GM12801 (cell line): Measurements from ENCODE around the gene TDRD7.

ENCODE experiments used
- TF ChIP-seq, protein P1 (sequence below): IDR thresholded peaks from one replicate; pipeline ENCODE4 v1.5.1; 2011; ENCODE audit warnings: control low read depth; ENCODE audit not compliant: insufficient read length; ENCODE audit errors: extremely low read depth

Gene TDRD7

DNA sequence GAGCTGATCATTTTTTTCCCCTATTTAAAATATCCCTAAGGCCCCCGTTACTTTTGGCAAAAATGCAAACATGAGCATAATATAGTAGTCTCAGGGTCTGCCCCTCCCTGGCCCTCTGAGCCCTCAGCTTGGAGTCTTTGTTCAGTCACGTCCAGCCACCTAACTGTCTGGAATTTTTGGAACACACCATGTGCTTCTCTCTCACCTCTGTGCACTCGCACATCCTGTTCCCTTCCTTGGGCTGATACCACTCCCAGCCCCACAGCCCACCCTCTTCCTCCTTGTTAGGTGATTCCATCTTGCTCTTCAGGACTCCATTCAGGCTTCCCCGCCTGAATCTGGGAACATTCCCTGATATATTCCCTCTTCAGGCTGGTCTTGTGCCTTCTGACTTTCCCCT, 16.0 kb downstream of the TDRD7 start:
- TF ChIP-seq, protein P1, sequence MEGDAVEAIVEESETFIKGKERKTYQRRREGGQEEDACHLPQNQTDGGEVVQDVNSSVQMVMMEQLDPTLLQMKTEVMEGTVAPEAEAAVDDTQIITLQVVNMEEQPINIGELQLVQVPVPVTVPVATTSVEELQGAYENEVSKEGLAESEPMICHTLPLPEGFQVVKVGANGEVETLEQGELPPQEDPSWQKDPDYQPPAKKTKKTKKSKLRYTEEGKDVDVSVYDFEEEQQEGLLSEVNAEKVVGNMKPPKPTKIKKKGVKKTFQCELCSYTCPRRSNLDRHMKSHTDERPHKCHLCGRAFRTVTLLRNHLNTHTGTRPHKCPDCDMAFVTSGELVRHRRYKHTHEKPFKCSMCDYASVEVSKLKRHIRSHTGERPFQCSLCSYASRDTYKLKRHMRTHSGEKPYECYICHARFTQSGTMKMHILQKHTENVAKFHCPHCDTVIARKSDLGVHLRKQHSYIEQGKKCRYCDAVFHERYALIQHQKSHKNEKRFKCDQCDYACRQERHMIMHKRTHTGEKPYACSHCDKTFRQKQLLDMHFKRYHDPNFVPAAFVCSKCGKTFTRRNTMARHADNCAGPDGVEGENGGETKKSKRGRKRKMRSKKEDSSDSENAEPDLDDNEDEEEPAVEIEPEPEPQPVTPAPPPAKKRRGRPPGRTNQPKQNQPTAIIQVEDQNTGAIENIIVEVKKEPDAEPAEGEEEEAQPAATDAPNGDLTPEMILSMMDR = no peak

- TF ChIP-seq, protein P1 = no peak
These were observed 18.6 kb downstream of the TDRD7 start for GRCh38 chr9:97430316-97431043.

DNA sequence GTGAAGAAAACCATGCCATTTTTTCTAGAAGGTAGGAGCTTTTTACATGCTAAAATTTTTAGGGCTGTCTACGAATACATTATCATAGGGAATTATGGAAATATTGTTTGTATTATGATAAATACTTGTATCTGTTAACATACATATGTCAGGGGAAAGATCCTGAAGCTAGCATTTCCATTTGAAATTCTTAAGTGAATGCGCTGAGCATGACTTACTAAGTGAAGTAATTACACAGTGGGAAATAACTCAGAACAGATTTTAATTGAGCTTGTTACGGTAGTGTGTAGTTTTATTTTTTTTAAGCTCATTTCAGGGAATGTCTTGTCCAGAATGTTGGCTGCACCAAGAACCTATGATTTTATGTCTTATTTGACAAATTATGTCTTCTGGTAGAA, 19.1 kb downstream of the TDRD7 start:
- TF ChIP-seq, protein P1 = no peak

DNA sequence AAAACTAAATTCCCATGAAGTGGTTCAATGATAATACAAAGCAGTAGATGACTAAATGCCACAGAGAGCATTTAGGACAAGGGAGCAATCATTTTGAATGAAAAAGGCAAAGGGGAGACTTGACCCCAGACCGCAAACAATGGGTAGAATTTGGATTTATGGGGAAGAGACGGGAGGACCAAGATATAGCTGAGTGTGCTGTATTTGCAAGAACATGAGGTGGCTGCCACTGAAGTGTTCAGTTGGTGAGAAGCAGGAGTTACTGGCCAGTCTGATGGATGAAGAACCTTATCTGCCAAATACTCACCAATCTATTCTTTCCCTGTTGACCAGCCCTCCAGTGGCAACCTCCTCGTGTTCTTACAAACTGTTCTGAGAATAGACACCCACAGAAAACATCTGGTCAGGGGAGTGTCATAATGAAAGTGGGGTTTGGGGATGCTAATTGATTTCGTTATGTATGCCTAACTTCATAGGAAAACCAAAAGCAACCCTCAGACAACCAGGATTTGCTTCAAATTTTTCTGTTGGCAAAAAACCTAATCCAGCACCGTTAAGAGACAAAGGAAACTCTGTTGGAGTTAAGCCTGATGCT, 19.8 kb downstream of the TDRD7 start:
- TF ChIP-seq, protein P1 = no peak

DNA sequence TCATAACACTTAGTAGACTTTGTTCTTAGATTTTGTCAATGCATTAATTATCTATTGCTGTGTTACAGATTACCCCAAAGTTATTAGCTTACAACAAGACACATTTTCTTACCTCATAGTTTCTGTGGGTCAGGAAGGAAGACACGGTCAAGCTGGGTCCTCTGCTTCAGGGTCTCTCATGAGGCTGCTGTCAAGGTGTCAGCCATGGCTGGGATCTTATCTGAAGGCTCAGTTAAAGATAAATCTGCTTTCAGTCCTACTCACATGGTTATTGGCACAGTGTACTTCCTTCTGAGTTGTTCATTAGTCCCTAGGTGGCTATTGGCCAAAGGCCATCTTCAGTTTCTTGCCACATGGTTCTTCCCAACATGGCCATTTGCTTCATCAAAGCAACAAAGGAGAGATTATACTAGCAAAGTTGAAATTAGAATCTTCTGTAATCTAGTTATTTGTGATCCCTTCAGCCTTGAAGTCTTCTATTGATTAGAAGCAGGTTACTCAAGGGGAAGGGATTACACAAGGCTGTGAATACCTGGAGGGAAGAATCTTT, 25.2 kb downstream of the TDRD7 start:
- TF ChIP-seq, protein P1 = no peak

DNA sequence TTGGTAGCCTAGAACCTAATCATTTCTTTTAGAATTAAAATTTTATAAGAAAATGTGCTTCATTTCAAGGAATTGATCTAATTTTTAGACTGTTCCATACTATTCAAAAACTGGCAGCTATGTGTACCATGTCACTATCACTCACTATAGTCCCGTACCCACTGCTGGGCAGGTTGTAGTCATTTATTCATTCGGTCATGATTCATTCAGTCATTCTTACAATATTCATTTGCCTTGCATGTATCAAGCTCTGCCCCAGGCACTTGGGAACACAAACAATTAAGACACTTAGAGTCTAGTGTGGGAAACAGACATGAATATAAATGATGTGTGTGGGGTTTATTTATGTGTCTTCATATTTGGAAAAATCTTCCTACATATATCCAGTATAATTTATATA, 26.4 kb downstream of the TDRD7 start:
- TF ChIP-seq, protein P1 = no peak

DNA sequence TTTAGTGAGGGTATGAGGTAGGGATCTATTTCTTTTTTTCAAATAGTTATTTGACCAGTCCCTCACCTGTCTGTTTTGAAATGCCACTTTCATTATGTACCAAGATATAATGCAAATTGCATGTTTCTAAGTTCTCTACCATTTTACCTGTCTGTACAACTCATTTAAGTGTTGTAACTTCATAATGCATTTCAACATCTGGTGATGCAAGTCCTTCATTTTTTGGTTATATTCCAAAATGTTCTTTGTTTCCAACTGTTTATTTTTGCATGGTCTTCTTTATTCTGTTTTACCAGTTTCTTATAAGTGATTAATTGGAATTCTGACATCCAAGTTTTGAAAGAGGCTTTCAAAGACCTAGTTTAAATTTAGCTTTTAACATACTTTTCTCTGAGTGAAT, 26.8 kb downstream of the TDRD7 start:
- TF ChIP-seq, protein P1 = no peak
